ENCODE data around the gene EIF4G1. TPM values are rescaled to one million over a fixed set of nuclear protein-coding genes. Genes with fewer than 3 reads are reported as not detected.

The EIF4G1 gene
- total and polyA plus RNA-seq, 2 of the 4 experiments (the other 2 are of a cell fraction): 225 to 274 TPM

GRCh38 chr3:184325269-184325668 is 10.9 kb downstream of the EIF4G1 start:
- dilution Hi-C loops (cut with HindIII; ENCODE audit: low sequenced_read_pairs, unreplicated experiment): no loop called here
- no peak for ATAC-seq (ENCODE audit: low read depth)
- BruUV-seq (replicated peaks): no TSS peak

More at GRCh38 chr3:184325269-184325668, 10.9 kb downstream of the EIF4G1 start:
- no peak overlapping the region for H4K91ac ChIP-seq (ENCODE audit: insufficient read depth, low read depth, low read length)
- H3K79me1 ChIP-seq (ENCODE audit: low read depth in 1 of 2, low read length in 2 of 2): peaks cover 44 to 84% of the 10 kb centered on the region in 2 experiments
- CTCF ChIA-PET: interaction anchor here (1.0 kb wide), 1 partner anchor 14 kb away, joined by 6 read pairs; no protein-coding TSS in a partner anchor
- peaks cover 76% of the 10 kb centered on the region for H4K20me1 ChIP-seq (ENCODE audit: insufficient read depth, low read length)
- no peak overlapping the region for H3K23ac ChIP-seq (ENCODE audit: low read depth, low read length)
- H2AFZ ChIP-seq (replicated peaks; ENCODE audit: low read length, poor library complexity): peak overlapping the region; percentile 6
- H3K56ac ChIP-seq (ENCODE audit: extremely low read depth, insufficient read depth, low read length): no peak overlapping the region
- H2BK120ac ChIP-seq (ENCODE audit: low read depth, low read length): no peak overlapping the region
- H2BK5ac ChIP-seq (ENCODE audit: low read depth, low read length, poor library complexity, severe bottlenecking): no peak overlapping the region
- H2BK20ac ChIP-seq (ENCODE audit: low read depth, low read length): no peak overlapping the region
- no peak overlapping the region for H3K4me2 ChIP-seq (ENCODE audit: low read depth, low read length)
- H3K18ac ChIP-seq (ENCODE audit: low read depth, low read length): no peak overlapping the region
- peaks cover 90% of the 10 kb centered on the region for H3K36me3 ChIP-seq (ENCODE audit: control insufficient read depth, insufficient read depth, low read length)
- no peaks in the 10 kb centered on the region for H3K9me3 ChIP-seq (ENCODE audit: control insufficient read depth, insufficient read depth, low read length)
- 96% methylated on average over 11 of the region's 13 CpGs; no CpG with 5 or more reads in 1 of the 2 experiments for WGBS, 2 experiments (ENCODE audit: extremely low coverage in 2 of 2, insufficient read length in 1 of 2)
- H2AK5ac ChIP-seq (ENCODE audit: low read depth, low read length): no peak overlapping the region
- H3K27me3 ChIP-seq (ENCODE audit: control insufficient read depth, insufficient read depth, low read length): no peaks in the 10 kb centered on the region
- H4K8ac ChIP-seq (ENCODE audit: low read depth in 2 of 2, low read length in 2 of 2): no peak overlapping the region
- no peak overlapping the region for H3K4ac ChIP-seq (ENCODE audit: low read depth, low read length)
- POLR2A ChIA-PET (ENCODE audit: unreplicated experiment): no interaction called here
- H3K9me1 ChIP-seq (ENCODE audit: insufficient read depth, low read length): peaks cover 26% of the 10 kb centered on the region; the same call in 1 of the 2 replicates
- TF ChIP-seq FOS (IDR thresholded peaks at IDR 0.05; ENCODE audit: low read depth, low read length) (no peak), USF2 (IDR thresholded peaks at IDR 0.05; ENCODE audit: low read depth, low read length) (no peak), CHD1 (IDR thresholded peaks at IDR 0.05; ENCODE audit: low read depth, low read length) (no peak), MAZ (IDR thresholded peaks at IDR 0.05; ENCODE audit: borderline replicate concordance, low read depth, low read length) (no peak), RFX5 (IDR thresholded peaks at IDR 0.05; ENCODE audit: low read depth, low read length) (no peak), RAD21 (IDR thresholded peaks at IDR 0.05; ENCODE audit: low read length) (no peak), SMC3 (IDR thresholded peaks at IDR 0.05; ENCODE audit: low read depth, low read length) (no peak), POLR2A (IDR thresholded peaks at IDR 0.05; ENCODE audit: low read depth, low read length) (no peak), NFE2L2 (IDR thresholded peaks at IDR 0.05; ENCODE audit: low read depth, low read length) (no peak), CEBPB (IDR thresholded peaks at IDR 0.05; ENCODE audit: low read depth, low read length) (no peak), CTCF (conservative IDR thresholded peaks at IDR 0.05; ENCODE audit: low read depth, low read length) (no peak)
- no peak overlapping the region for H3K4me3 ChIP-seq (ENCODE audit: insufficient read depth, low read depth, low read length)
- intact Hi-C loops (cut with micrococcal nuclease): no loop called here
- no peak overlapping the region for H3K9ac ChIP-seq (ENCODE audit: low read depth, low read length)
- H3K4me1 ChIP-seq (ENCODE audit: control insufficient read depth, insufficient read depth, low read length): peaks cover 1% of the 10 kb centered on the region
- H4K5ac ChIP-seq (ENCODE audit: low read depth, low read length): no peak overlapping the region
- H2BK15ac ChIP-seq (ENCODE audit: low read depth, low read length): no peak overlapping the region
- no peak for DNase-seq
- in situ Hi-C loops (cut with MboI; ENCODE audit: low sequenced_read_pairs): no loop called here
- H3K14ac ChIP-seq (replicated peaks; ENCODE audit: low read depth, low read length): no peak overlapping the region
- H3K27ac ChIP-seq (ENCODE audit: insufficient read depth, low read length): no peak overlapping the region
- H2AK9ac ChIP-seq (replicated peaks; ENCODE audit: low read depth, low read length, poor library complexity): no peak overlapping the region

Data from IMR-90 (cell line).